COLO829 (cell line): ENCODE measurements around the gene DIS3L2.
"Not testable (repeated sequence)": the region's sequence is repeated elsewhere in the genome, so short reads cannot be mapped to it uniquely, and the experiment has no call there.

Experiments used
- DNase-seq: peaks from one replicate; pipeline ENCODE4 v3.0.0; 2012; ENCODE audit warnings: low spot score

Gene DIS3L2

GRCh38 chr2:232351686-232352510, 390.4 kb downstream of the DIS3L2 start:
- no peak for DNase-seq

GRCh38 chr2:232352511-232353091, 391.1 kb downstream of the DIS3L2 start:
- no peak for DNase-seq

- DNase-seq, result no peak
These were observed 391.6 kb downstream of the DIS3L2 start for GRCh38 chr2:232353096-232353495.

- no peak for DNase-seq
These were observed 392.1 kb downstream of the DIS3L2 start for GRCh38 chr2:232353660-232354059.

GRCh38 chr2:232354069-232354468, 392.6 kb downstream of the DIS3L2 start:
- DNase-seq, result no peak

GRCh38 chr2:232361646-232362045, 400.1 kb downstream of the DIS3L2 start:
- no peak for DNase-seq

- DNase-seq, result no peak
These were observed 400.8 kb downstream of the DIS3L2 start for GRCh38 chr2:232362174-232362900.

GRCh38 chr2:232363064-232363783, 401.7 kb downstream of the DIS3L2 start:
- not testable (repeated sequence) for DNase-seq

GRCh38 chr2:232363784-232364615, 402.5 kb downstream of the DIS3L2 start:
- no peak for DNase-seq

- not testable (repeated sequence) for DNase-seq
These were observed 403.5 kb downstream of the DIS3L2 start for GRCh38 chr2:232364806-232365594.

- DNase-seq, result no peak
These were observed 404.3 kb downstream of the DIS3L2 start for GRCh38 chr2:232365621-232366321.

GRCh38 chr2:232366461-232366860, 404.9 kb downstream of the DIS3L2 start:
- DNase-seq, result not testable (repeated sequence)

GRCh38 chr2:232367016-232367415, 405.5 kb downstream of the DIS3L2 start:
- no peak for DNase-seq

GRCh38 chr2:232367591-232368233, 406.2 kb downstream of the DIS3L2 start:
- no peak for DNase-seq

- DNase-seq, result no peak
These were observed 406.8 kb downstream of the DIS3L2 start for GRCh38 chr2:232368311-232368731.

GRCh38 chr2:232369126-232369951, 407.8 kb downstream of the DIS3L2 start:
- DNase-seq, result no peak

- not testable (repeated sequence) for DNase-seq
These were observed 408.5 kb downstream of the DIS3L2 start for GRCh38 chr2:232370007-232370406.
